ENCODE results near the gene SNTN.
"Not testable (repeated sequence)": the region's sequence is repeated elsewhere in the genome, so short reads cannot be mapped to it uniquely, and the experiment has no call there.

SNTN gene

DNA sequence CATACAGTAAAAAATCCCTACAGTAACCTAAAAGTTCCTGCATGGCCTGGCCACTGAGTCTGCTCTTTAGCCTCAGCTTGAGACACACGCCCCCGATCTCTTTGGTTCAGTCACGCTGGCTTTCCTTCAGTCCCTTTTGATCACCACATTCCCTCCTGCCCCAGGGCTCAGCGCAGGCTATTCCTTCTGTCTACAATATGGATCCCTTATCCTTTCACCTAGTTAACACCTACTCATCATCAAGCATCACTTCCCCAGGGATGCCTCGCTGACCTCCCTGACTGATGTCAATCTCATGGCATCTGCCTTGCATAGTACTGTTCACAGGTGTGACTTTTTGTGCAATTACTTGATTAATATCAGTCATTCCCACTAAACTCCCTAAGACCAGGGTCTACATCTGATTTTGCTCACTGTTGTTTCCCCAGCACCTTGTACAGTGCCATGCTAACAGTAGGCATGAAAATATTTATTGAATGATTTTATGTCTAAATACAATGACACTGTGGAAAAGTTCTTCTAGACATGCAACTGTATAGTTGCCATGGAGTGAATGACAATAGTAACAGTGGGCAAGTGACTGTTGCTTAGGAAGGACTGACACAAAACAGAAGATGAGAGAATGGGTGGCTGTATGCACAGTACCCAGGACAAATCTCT is at the start of gene SNTN:
Gene SNTN, plus strand, starts transcription at position 610 of the 660 bp plus-strand sequence. Its CDS starts 13 bp downstream, at position 623.
- no peak for DNase-seq

DNA sequence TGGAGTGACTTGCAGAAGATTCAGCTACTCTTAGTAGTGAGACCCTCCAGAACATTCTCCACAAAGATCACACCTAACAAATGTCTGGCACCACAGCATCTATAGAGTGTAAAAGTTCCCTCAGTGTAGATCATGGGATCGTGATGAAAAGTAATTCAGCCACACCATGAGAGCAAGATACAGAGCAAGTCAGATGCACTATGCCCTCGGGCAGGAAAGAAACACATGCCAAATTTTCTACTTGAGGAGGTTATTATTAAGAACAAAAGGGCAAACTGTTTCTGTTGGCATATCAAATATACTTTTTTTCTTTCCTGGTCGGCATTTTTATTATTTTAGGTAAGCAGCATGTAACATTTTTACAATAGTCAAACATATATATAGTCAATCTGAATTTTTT is 44.8 kb upstream of the SNTN start:
- no peak for DNase-seq

- no peak for DNase-seq
Measured at GRCh38 chr3:63609408-63609807, 43.1 kb upstream of the SNTN start.

DNA sequence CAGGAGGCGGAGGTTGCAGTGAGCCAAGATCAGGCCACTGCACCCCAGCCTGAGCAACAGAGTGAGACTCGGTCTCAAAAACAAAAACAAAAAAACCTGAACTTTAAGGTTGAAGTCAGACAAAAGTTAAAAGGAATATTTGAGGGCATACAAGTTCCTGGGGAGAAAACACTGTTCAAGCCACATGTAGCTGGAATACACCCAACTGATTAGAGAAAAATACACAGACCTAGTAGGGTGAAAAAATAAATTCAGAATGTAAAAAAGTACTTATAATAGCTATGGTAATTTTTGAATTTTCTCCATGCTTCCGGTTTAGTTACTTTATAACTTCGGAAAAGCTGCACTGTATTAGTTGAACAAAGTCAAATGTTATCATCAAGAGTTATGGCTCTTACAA is 42.6 kb upstream of the SNTN start:
- DNase-seq: no peak

DNA sequence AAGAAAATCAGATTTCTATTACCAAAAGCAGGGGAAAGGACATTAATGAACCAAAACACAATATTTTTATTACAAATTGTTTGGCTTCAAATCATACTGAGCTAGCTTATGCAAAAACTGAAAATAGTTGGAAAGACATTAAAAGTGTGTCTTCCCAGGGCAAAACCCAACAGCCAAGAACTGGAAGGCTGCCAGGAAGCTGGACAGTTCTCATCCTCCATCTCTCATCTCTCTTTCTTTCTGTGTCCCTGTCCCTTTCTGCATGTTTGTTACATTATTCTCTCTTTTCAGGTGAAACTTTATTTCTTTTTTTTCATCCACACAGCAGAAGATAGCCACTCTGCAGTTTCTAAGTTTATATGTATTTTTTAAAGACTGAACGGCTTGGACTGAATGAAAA is 41.1 kb upstream of the SNTN start:
- DNase-seq: no peak

GRCh38 chr3:63613561-63613960 is 38.9 kb upstream of the SNTN start:
- no peak for DNase-seq

DNA sequence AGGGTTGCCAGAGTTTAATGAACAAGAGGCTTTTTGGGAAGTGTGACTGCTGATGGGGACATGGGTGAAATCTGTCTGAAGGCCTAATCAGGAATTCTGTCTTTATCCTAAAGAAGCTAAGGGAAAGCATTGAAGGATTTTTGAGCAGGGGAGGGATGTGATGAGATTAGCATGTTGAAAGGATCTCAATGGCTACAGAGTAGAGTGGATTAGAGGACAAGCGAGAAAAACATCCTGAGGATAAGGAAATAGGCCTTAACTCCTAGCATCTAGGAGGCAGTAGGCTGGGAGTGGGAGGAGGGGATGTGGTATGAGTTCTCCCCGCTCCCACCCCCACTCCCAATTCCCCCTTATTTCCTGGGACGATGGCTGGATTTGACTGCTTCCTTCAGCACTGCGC is 35.1 kb upstream of the SNTN start:
- no peak for DNase-seq

DNA sequence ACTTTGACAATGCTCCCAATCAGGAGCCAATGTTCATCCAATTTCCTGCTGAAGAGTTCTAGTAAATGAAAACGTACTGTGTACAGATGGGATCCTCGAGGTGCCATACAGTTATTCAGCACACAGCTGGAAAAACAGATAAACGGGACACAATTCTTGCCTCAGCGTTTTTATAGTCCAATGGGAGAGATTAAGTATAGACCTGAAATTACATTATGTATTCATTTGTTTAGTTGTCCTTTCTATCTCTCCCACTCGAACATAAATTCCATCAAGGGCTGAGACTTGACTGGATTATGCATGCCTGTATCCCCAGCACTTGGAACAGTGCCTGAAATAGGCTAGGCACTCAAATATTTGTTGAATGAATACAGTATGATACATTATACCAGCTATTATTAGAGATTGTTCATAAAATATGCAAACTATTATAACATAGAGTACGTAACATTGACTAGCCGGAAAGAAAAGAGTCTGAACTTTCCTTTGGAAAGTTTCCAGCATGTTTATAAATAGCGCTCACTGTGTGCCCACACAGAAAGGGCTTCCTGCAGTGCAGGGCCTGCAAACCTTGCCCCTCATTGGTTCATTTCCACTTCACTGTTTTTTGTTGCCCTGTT is 27.4 kb upstream of the SNTN start:
- no peak for DNase-seq

- no peak for DNase-seq
Measured at GRCh38 chr3:63631670-63632069, 20.8 kb upstream of the SNTN start.

DNA sequence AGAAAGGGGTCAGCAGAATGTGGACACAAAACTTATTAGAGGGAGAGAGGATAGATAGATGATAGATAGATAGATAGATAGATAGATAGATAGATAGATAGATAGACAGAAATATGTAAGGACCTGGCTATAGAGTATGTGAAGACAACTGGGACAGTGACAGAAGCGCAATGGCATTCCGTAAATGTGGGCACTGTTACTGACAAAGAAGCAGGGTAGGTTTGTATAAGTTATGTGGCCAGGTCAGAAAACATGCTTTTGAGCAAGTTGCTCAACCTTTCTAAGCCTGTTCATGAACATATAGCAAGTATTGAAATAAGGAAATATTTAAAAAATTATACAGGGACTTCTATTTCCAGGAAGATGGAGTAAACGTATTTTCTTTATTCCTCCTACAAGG is 17.3 kb upstream of the SNTN start:
- DNase-seq: no peak

DNA sequence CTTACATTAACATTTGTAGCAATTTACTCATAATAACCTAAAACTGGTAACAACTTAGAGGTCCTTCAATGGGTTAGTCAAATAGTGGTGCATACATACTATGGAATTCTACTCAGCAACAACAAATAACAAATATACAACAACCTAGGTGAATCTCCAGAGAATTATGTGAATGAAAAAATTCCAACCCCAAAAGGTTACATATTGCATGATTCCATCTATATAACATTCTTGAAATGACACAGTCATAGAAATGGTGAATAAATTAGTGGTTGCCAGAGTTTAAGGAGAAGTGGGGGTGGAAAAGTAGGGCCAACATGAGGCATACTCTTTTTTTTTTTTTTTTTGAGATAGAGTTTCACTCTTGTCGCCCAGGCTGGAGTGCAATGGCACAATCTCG is 12.7 kb upstream of the SNTN start:
- no peak for DNase-seq

GRCh38 chr3:63642488-63642887 is 10.0 kb upstream of the SNTN start:
- no peak for DNase-seq

GRCh38 chr3:63644212-63644797 is 8.2 kb upstream of the SNTN start:
- DNase-seq: no peak

DNA sequence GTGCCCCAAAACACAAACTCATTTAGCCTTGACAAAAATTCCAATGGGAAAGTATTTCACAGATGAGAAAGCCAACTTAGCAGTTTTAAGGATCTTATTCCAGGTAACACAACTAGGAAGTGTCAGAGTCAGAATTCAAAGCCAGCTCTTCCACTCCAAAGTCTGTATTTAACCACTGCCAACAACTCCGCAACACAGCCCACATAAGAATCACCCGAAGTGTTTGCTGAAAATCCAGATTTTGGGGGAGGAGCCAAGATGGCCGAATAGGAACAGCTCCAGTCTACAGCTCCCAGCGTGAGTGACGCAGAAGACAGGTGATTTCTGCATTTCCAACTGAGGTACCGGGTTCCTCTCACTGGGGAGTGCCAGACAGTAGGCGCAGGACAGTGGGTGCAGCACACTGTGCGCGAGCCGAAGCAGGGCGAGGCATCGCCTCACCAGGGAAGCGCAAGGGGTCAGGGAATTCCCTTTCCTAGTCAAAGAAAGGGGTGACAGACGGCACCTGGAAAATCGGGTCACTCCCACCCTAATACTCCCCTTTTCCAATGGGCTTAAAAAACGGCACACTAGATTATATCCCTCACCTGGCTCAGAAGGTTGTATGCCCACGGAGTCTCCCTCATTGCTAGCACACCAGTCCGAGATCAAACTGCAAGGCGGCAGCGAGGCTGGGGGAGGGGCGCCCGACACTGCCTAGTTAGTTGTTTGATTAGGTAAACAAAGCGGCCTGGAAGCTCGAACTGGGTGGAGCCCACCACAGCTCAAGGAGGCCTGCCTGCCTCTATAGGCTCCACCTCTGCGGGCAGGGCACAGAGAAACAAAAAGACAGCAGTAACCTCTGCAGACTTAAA is 7.3 kb upstream of the SNTN start:
- DNase-seq: not testable (repeated sequence)

GRCh38 chr3:63654211-63654610 is 1.7 kb downstream of the SNTN start:
- no peak for DNase-seq

DNA sequence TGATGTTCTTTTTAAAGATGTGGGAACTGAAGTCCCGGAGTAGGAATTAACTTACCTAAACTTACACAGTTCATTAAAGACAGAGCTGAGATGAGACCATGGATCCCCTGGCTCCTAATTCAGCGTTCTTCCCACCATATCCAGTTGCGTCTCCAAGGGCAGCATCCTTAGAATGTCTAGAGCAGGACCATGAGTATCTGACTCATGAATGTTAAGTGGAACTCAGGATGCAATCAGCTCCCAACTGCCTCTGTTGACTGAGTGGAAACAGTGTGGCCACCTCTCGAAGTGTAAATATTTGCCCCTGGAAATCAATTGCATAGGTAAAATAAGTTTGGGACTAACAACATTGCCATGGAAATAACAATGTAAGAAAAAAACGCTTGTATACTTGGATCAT is 2.5 kb downstream of the SNTN start:
- no peak for DNase-seq

DNA sequence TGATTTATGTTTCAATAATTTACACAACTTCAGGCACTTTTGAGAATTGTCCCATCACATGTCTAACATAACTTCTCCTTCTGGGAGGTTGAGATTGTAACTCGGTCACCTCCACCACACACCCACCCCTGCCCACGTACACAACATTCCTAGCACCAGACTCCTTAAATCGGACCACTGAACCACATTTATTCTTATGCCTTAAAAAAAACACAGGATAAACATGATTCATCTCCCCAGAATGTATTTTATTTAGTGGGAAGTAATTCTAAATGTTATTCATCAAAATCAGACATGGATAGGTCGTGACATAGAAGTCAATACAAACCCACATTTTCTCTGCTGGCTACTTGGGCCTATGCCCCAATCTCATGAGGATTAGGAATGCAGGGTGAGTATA is 3.0 kb downstream of the SNTN start:
- DNase-seq: no peak

- DNase-seq: no peak
Measured at GRCh38 chr3:63656786-63657185, 4.3 kb downstream of the SNTN start.

- DNase-seq: no peak
Measured at GRCh38 chr3:63661242-63661641, 8.8 kb downstream of the SNTN start.

- DNase-seq: no peak
Measured at GRCh38 chr3:63662011-63662410, 9.5 kb downstream of the SNTN start.

DNA sequence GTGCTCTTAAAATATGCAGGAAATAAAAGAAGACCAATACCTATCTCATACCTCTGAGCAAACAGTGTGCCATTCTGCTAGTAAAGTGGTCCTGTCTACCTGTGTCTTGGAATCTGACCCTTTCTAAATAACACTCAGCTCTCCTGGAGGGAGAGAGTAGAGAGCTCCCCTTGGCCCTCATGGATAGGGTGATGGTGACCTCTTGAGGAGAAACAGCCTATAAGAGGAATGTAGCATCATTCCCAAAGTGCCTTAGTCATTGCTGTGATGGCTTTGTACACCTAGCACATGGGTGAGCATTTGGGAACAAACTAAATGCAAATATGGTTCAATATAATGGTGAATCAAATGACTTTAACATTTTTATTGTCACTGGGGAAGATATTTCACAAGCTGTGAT is 10.0 kb downstream of the SNTN start:
- DNase-seq: no peak

GRCh38 chr3:63670544-63670943 is 18.1 kb downstream of the SNTN start:
- no peak for DNase-seq

GRCh38 chr3:63673111-63673510 is 20.6 kb downstream of the SNTN start:
- DNase-seq: no peak

GRCh38 chr3:63674586-63674985 is 22.1 kb downstream of the SNTN start:
- DNase-seq: no peak
